ENCODE data around the gene AKAP8.

GRCh38 chr19:15328312-15328711 is 51.3 kb downstream of the AKAP8 start:
- no peak for TF ChIP-seq BHLHE40 (IDR thresholded peaks at IDR 0.05; ENCODE audit: low read depth, low read length)
- TF ChIP-seq RCOR1 (IDR thresholded peaks at IDR 0.05; ENCODE audit: insufficient replicate concordance, low read length) = no peak
- TF ChIP-seq POLR2A (IDR thresholded peaks at IDR 0.05; ENCODE audit: low read depth, low read length) = no peak
- no peak for TF ChIP-seq MAZ (IDR thresholded peaks at IDR 0.05; ENCODE audit: borderline replicate concordance, low read depth, low read length)

All from IMR-90 (cell line).